HEK293 (cell line): ENCODE measurements around the gene KCTD21.

Experiments
- BCL11A ChIP-seq: fragments of 450-650 bp; formaldehyde crosslinking; IDR thresholded peaks from 2 replicates; pipeline ENCODE4 v1.5.1; 2016; ENCODE audit warnings: low read depth, missing biosample characterization, missing genetic modification characterization
- OVOL3 ChIP-seq: fragments of 450-650 bp; formaldehyde crosslinking; IDR thresholded peaks from 2 replicates; pipeline ENCODE4 v1.5.1; 2016; ENCODE audit warnings: missing biosample characterization, missing genetic modification characterization
- PBX3 ChIP-seq: sonication (generic); formaldehyde crosslinking; IDR thresholded peaks from 2 replicates; pipeline ENCODE4 v1.8.1; 2022; ENCODE audit warnings: mild to moderate bottlenecking, moderate library complexity, missing genetic modification reagents
- SETDB1 ChIP-seq: IDR thresholded peaks from one replicate; pipeline ENCODE4 v1.6.1; 2017; ENCODE audit warnings: mild to moderate bottlenecking, low read length, moderate library complexity, mixed read lengths; ENCODE audit not compliant: insufficient read length
- TCF7L2 ChIP-seq: IDR thresholded peaks from 2 replicates; pipeline ENCODE4 v1.6.1; 2011; ENCODE audit warnings: low read depth, mild to moderate bottlenecking, inconsistent platforms, low read length, moderate library complexity, borderline replicate concordance
- ZBTB20 ChIP-seq: fragments of 450-650 bp; formaldehyde crosslinking; IDR thresholded peaks from 2 replicates; pipeline ENCODE4 v1.5.1; 2016; ENCODE audit warnings: missing biosample characterization, missing genetic modification characterization
- ZNF140 ChIP-seq: fragments of 450-650 bp; formaldehyde crosslinking; IDR thresholded peaks from 2 replicates; pipeline ENCODE4 v1.5.1; 2016; ENCODE audit warnings: missing biosample characterization, missing genetic modification characterization
- ZNF274 ChIP-seq, 2 experiments: fragments of 200-500 bp in 1 of 2; fragments of 450-650 bp in 1 of 2; sonication (Bioruptor generic) in 1 of 2; formaldehyde crosslinking in 1 of 2; IDR thresholded peaks; 2 replicates each; pipeline versions ENCODE4 v1.5.1 to v1.6.1; 2014 to 2016; ENCODE audit warnings: borderline replicate concordance in 1 of 2, inconsistent platforms in 1 of 2, low read length in 1 of 2, missing biosample characterization in 1 of 2, missing genetic modification characterization in 1 of 2
- ZNF366 ChIP-seq: fragments of 450-650 bp; formaldehyde crosslinking; conservative IDR thresholded peaks from 2 replicates; pipeline ENCODE4 v1.5.1; 2016; ENCODE audit warnings: missing biosample characterization, missing genetic modification characterization
- ZNF776 ChIP-seq: fragments of 450-650 bp; formaldehyde crosslinking; IDR thresholded peaks from 2 replicates; pipeline ENCODE4 v1.5.0; 2017; ENCODE audit warnings: missing biosample characterization, missing genetic modification characterization, borderline replicate concordance
- ZNF837 ChIP-seq: fragments of 450-650 bp; formaldehyde crosslinking; IDR thresholded peaks from 2 replicates; pipeline ENCODE4 v1.5.1; 2016; ENCODE audit warnings: missing biosample characterization, missing genetic modification characterization
- TF ChIP-seq, protein P1 (sequence below): fragments of 450-650 bp; formaldehyde crosslinking; IDR thresholded peaks from 2 replicates; pipeline ENCODE4 v1.5.1; 2016; ENCODE audit warnings: missing biosample characterization, missing genetic modification characterization
- TF ChIP-seq, protein P2 (sequence below): fragments of 450-650 bp; formaldehyde crosslinking; IDR thresholded peaks from 2 replicates; pipeline ENCODE4 v1.5.1; 2016; ENCODE audit warnings: missing biosample characterization, missing genetic modification characterization
- TF ChIP-seq, protein P3 (sequence below): fragments of 450-650 bp; formaldehyde crosslinking; IDR thresholded peaks from 2 replicates; pipeline ENCODE4 v1.5.1; 2016; ENCODE audit warnings: missing biosample characterization, missing genetic modification characterization, low read depth

GRCh38 chr11:78220218-78221157 lies 32.1 kb upstream of the KCTD21 start:
- TF ChIP-seq ZNF274 (IDR thresholded peaks at IDR 0.05; ENCODE audit: low read length) (no peak), ZNF274 (tag by site-specific recombination; IDR thresholded peaks at IDR 0.05; ENCODE audit: borderline replicate concordance) (no peak), ZNF366 (tag by site-specific recombination) (no peak), ZNF837 (tag by site-specific recombination) (no peak), OVOL3 (tag by site-specific recombination) (no peak), ZNF776 (tag by site-specific recombination) (no peak), TCF7L2 (no peak), PBX3 (CRISPR knock-in tag) (no peak), ZBTB20 (tag by site-specific recombination) (no peak), BCL11A (no peak), SETDB1 (no peak), ZNF140 (no peak)
- TF ChIP-seq, protein P1, sequence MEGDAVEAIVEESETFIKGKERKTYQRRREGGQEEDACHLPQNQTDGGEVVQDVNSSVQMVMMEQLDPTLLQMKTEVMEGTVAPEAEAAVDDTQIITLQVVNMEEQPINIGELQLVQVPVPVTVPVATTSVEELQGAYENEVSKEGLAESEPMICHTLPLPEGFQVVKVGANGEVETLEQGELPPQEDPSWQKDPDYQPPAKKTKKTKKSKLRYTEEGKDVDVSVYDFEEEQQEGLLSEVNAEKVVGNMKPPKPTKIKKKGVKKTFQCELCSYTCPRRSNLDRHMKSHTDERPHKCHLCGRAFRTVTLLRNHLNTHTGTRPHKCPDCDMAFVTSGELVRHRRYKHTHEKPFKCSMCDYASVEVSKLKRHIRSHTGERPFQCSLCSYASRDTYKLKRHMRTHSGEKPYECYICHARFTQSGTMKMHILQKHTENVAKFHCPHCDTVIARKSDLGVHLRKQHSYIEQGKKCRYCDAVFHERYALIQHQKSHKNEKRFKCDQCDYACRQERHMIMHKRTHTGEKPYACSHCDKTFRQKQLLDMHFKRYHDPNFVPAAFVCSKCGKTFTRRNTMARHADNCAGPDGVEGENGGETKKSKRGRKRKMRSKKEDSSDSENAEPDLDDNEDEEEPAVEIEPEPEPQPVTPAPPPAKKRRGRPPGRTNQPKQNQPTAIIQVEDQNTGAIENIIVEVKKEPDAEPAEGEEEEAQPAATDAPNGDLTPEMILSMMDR (tag by site-specific recombination): no peak
- TF ChIP-seq, protein P2, sequence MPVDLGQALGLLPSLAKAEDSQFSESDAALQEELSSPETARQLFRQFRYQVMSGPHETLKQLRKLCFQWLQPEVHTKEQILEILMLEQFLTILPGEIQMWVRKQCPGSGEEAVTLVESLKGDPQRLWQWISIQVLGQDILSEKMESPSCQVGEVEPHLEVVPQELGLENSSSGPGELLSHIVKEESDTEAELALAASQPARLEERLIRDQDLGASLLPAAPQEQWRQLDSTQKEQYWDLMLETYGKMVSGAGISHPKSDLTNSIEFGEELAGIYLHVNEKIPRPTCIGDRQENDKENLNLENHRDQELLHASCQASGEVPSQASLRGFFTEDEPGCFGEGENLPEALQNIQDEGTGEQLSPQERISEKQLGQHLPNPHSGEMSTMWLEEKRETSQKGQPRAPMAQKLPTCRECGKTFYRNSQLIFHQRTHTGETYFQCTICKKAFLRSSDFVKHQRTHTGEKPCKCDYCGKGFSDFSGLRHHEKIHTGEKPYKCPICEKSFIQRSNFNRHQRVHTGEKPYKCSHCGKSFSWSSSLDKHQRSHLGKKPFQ (tag by site-specific recombination): no peak
- TF ChIP-seq, protein P3, sequence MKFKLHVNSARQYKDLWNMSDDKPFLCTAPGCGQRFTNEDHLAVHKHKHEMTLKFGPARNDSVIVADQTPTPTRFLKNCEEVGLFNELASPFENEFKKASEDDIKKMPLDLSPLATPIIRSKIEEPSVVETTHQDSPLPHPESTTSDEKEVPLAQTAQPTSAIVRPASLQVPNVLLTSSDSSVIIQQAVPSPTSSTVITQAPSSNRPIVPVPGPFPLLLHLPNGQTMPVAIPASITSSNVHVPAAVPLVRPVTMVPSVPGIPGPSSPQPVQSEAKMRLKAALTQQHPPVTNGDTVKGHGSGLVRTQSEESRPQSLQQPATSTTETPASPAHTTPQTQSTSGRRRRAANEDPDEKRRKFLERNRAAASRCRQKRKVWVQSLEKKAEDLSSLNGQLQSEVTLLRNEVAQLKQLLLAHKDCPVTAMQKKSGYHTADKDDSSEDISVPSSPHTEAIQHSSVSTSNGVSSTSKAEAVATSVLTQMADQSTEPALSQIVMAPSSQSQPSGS: no peak
